GM18508 (cell line): ENCODE results near the gene COL23A1.

Source experiments
- ATAC-seq: cut with Tn5 transposase; IDR thresholded peaks from one replicate; pipeline ENCODE4 v1.9.1; 2021; ENCODE audit warnings: moderate number of reproducible peaks; ENCODE audit not compliant: insufficient read depth, unreplicated experiment

The COL23A1 gene

DNA sequence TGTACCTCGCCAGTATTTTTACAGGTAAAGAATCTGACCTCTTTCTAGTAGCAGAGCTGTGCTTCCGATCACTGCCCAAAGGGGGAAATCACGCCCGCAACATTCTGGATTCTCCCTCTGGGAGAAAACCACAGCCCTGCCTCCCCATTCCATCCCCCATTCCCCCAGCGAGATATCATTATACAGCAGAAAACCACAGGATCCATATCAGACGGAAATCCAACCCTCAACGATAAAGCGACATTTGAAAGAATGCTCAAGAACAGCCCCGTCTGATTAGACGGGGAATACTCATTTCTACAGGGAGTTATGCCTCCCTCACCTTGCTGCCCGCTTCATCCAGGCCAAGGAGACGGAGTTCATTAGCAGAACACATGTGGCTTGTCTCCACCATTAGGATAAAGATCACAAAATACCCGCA lies 172.8 kb downstream of the COL23A1 start:
- ATAC-seq = no peak

DNA sequence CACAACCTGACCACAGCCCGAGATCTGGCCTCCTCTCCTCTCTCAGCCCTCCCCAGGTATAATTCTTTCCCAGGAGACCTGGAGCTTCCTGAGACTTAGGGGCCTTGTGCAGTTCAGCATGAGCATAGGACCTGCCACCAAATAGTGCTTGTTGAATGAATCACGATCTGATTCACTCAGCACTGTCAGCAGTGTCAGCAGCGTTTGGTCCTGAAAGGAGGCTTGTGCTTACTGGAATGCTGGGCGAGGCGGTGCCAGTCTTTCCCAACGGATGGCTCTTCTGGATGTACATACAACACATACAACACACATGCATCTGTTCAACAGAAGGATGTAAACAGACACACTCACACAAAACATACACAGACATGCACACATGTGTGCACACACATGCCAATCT lies 173.3 kb downstream of the COL23A1 start:
- no peak for ATAC-seq

DNA sequence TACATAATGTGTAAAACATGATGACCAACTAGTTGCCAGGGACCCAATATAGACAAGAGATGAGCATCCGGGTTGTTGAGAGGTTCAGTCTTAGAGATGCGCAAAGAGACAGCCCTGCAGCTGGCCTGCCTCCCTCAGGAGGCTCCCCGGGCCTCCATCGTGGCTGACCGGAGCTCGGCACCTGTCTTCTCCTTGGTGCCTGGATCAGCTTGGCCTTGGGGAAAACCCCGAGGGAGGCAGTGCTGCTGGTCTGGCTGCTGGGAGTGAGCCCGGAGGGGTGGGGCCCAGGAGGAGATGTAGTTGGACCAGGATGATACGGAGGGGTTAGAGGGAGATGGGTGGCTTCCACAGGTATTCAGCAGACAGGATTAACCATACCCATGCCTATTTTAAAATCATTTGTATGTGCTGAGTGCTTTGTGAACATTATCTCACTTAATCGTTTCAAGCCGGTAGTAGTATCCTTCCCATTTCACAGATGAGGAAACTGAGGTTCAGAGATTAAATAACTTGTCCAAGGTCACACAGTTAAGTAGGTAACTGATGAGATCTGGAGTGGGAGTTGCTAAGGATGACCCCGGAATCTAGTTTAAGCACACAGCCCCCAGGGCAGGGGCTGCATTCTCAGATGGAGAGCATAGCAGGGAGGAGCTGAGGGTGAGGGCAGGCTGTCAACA lies 173.8 kb downstream of the COL23A1 start:
- no peak for ATAC-seq

DNA sequence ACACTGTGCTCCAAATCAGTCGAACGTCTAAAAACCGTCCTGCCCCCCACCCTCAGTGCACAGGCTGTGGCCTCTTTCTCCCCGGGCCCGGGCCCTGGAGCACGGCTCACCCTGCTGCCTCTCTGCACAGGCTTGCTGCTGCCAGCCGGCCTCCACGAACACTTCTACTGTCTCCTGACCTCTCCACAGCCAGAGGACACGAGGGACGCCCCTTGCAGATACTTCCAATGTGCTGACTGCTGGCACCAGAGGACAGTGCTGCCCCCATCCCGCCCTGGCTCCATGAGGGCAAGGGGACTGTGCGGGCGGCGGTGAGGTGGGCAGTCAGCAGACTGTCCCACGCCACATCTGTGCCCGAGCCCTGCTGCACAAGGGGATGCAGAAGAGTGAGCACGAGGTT lies 174.8 kb downstream of the COL23A1 start:
- no peak for ATAC-seq

DNA sequence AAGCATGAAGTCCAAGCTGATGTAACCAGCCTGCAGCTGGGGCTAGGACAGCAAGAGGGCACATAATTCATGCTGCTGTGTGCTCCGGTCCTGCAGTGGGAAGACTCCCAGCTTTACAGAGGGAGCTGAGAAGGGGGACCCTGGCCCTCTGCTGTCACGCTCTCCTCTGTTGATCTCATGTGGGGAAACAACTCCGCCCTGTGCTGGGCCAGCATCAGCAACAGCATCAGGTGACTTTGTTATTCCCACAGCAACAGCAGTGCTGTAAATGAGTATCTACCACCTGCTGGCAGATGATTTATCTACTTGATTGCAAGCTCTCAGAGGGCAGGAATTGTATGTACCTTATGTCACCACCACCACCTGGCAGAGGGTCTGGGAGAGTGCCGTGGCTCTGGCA lies 176.2 kb downstream of the COL23A1 start:
- no peak for ATAC-seq

DNA sequence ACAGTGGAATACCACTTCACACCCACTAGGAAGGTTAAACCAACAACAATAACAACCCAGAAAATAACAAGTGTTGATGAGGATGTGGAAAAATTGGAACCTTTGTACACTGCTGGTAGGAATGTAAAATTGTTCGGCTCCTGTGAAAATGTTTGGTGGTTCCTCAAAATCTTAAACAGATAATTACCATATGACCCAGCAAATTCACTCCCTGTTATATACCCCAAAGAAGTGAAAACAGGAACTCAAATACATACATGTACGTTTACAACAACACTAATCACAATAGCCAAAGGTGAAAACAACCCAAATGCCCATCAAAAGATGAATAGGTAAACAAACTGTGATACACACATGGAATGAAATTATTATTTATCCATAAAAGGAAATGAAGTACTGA lies 179.1 kb downstream of the COL23A1 start:
- ATAC-seq = no peak

DNA sequence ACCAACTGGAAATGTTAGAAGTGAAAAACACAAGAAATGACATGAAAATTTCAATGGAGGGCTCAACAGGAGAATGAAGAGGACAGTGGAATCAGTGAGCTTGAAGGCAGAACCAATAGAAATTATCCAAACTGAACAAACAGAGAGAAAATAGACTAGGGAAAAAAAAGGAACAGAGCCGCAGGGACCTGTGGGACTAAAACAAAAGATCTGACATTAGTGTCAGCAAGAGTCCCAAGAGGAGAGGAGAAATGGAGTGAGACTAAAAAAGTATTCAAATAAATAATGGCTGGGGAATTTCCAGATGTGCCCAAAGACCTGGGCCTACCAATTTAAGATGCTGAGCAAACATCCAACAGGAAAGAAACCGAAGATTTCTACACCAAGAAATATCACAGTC lies 182.5 kb downstream of the COL23A1 start:
- ATAC-seq = no peak

DNA sequence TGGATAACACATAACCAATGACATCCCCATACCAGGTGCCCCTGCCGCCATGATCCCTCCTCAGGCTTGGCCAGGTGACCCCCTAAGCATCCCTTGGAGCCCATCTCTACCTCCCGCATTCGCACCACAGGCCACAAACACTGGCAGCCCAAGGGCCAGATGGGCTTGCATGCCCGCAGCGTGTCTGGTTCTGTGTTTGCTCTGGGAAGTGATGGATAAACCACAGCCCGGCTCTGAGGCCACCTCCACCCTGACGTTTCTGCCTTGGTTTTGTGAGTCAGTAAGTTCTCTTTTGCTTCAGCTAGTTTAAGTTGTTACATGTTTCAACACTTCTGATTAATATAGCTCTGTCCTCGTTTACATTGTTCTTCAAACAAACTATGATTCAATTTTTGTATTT lies 185.2 kb downstream of the COL23A1 start:
- ATAC-seq = no peak

DNA sequence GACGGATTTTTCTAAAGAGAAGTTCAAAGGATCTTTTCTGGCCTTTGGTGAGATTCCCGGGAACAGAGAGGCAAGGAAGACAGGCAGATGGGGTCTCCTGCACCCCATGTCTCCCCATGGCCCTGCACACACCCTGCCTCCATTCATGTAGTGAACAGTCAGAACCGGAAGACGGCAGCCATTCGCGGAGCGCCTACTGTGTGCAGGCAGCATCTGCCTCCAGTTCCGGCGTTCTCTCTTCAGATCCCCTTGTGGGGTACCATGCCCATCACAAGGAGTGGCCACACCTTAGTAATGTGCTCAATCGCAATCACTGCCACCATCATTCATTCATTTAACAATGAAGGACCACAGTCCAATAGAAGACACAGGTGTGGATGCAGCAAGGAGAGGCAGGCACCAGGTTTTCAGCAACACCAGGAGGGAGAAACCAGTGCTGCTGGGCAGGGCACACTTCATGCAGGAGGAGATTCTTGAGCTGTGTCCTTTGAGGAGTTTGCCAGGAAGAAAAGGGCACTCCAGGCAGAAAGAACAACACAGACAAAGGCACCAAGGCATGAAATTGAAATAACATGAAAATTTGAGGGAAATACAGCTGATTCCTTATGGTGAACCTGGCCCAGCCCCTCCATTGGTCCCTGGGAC lies 186.1 kb downstream of the COL23A1 start:
- ATAC-seq = no peak

DNA sequence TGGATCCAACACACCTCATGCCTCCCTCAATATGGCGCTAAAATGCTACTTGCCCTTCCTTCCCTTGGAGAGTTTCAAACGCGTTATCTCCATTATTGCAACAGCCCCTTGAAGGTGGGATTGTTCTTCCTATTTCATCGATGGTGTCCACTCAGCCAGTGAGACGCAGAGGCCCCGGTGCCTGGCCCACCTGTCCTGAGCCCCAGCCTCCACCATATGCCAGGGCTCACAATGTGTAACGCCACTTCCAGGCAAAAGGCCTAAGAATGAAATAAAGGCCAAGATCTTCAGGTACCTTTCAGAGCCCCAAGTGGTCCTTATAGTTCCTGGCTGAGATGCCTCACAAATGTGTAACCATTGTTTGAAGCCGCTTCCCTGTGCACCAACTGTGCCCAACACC lies 186.8 kb downstream of the COL23A1 start:
- no peak for ATAC-seq

DNA sequence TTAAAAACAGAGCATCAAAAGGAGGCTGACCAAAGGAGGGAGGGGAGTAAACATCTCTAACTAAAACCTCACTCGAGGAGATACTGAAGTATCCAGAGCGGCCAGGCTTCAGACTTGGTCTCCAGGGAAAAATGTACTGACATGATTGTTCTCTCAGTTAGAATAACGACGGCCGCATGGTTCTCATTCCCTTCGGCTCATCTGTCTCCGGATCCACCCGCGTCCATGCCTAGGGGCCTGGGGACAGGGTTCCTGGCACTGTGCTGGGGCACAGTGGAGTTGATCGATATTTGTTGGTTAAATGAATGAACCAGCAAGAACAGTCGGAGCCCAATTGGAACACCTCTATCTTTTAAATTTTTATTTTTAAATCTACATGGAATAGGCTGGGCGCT lies 190.5 kb downstream of the COL23A1 start:
- no peak for ATAC-seq

DNA sequence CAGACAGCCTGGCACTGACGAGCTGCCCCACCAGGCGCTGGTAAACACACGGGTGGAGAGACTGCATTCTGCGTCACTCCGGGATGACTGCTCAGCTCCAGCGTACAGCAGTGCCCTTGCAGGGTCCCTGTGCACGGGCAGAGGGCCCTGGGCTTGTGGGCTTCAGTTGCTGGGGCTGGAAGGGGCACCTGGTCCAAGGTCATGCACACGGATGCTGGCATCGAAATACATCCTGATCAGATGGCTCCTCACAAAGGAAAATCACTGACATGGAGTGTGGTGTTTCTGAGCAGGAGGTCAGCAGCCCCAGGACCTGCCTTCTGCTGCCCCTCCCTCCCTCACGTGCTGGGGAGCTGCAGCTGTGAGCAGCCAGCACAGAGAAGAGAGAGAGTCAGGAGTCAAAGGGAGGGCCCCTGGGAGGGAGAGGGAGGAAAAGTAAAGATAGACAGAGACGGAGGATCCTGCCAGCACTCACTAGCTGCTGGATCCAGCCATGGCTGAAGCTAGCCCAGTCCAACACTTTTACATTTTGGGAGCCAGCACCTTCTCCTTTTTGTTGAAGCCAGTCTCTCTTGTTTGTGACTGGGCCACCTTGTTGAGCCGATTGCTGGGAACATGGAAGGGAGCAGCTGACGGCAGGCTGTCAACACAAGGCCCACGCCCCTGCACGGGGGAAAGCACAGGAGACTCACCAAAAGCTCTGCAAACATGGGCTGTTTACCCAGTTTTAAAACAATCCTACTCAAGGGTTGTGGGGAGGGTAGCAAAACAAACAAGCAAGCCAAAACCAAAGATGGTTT lies 191.1 kb downstream of the COL23A1 start:
- ATAC-seq = no peak

DNA sequence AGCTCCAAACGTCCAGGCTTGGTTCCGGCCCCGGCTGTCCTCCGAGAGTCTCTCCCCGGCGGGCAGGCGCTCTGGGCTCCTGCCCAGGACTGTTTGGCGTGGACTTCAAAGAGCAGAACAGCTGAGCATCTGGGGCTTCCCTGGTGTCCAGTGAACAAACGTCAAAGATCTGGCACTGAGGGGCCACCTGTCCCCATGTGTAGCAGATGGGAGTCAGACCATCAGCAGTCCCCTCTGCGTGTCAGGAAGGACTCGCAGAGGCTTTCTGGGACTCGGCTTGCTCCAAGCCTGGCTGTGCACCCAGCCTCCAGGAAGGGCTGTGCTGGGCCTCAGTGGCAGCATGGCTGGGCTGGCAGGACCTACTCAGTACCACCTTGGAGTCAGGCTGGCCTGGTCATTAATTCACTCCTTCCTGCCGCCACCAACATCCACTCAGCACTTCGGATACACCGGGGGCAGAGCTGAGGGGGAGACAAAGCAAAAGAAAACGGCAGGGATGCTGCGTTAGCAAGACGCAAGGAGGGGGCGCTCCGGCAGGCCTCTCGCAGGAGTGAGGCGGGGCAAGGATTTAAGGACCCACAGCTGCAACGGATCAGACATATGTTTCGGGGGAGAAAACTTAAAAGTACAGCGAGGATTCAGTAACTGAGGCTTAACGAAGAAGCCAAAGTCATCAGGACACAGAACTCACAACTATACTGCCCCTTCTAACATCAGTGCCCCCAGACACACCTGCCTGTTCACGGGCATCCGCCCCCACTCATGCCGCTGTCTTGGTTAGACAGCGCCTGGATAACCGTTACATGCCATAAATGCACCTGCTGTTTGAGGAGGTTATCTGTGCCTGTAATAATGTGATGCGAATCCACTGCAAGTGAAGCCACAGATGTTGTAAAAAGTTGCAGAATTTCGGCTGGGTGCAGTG lies 193.1 kb downstream of the COL23A1 start:
- no peak for ATAC-seq

DNA sequence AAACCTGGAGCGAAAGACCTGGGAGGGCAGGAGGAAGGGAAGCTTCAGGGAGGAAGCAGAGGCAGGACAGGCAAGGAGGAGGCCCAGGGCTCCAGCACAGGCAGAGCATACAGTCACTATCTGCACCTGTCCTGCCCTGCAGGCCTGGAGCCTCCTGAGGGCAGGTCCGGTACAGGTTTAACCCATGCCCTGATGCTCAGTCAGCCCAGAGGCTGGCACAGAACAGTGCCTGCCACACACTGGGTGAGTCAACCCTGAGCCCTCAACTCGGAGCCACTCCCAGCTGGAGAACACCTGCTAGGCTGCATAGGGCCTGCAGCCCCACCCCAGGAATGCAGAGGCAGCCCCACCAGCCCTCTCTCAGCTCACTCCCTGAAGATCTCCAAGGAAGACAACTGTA lies 196.1 kb downstream of the COL23A1 start:
- ATAC-seq = no peak

DNA sequence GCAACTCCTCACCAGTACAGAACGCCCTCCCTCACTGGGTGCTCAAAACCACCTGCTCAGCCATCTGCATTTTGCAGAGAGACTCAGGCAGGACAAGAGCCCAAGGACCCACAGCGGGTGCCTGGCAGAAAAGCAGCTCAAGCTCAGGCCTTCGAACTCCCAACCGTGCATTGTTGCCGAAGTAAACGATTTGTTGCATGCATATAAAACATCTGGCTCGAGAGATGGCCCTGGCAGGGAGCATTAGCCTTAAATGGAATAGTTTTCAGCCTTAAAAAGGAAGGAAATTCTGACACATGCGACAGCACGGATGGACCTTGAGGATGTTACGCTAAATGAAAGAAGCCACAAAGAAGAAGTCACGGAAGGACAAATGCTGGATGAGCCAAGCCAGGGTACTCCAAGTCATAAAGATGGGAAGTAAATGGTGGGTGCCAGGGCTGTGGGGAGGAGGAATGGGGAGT lies 197.2 kb downstream of the COL23A1 start:
- no peak for ATAC-seq

DNA sequence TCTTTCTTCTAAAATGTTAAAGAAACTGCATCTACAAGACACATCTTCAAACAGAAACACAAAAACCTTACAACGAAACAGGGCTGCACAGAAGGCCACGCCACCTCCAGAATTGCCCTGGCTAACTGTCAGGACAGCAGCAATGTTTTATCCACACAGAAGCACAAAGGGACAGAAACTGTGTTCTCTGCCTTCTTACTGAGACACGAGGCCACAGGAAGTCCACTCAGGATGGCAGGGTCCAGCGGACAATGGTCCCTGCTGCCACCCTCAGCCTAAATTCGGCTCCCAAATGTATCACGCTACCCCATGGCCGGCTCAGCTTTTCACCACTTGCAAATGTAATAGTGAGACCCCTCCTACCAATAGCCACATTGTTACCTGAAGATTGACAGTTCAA lies 197.8 kb downstream of the COL23A1 start:
- no peak for ATAC-seq

DNA sequence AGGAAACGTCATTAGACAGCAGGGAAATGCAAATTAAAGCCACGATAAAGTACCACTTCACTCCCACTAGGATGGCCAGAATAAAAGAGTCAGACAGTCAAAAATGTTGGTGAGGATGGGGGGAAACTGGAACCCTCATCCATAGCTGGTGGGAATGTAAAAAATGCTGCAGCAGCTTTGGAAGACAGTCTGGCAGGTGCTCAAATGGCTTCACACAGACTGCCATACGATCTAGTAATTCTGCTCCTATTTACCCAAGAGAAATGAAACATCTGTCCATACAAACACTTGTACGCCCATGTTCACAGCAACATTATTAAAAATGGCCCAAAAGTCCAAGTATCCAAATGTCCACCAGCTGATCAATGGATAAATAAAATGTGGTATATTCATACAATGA lies 198.7 kb downstream of the COL23A1 start:
- no peak for ATAC-seq

DNA sequence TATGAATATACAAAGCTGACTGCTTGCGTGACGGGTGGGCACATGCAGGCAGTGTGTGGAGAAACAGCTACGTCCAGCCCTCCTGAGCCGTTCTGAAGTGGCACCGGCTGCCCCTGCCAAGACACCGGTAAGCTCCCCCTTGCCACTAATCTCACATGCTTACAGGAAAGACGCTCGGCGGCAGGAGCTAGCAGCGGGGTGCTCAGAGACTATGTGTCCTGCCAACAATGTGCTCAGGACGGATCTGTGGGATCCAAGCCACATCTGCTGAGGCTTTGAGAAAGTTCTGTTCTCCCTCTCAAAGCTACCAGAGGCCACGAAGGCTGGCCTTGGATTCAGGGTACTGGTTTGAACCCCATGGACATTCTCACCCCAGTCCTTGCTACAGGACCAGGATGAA lies 200.4 kb downstream of the COL23A1 start:
- ATAC-seq = no peak

DNA sequence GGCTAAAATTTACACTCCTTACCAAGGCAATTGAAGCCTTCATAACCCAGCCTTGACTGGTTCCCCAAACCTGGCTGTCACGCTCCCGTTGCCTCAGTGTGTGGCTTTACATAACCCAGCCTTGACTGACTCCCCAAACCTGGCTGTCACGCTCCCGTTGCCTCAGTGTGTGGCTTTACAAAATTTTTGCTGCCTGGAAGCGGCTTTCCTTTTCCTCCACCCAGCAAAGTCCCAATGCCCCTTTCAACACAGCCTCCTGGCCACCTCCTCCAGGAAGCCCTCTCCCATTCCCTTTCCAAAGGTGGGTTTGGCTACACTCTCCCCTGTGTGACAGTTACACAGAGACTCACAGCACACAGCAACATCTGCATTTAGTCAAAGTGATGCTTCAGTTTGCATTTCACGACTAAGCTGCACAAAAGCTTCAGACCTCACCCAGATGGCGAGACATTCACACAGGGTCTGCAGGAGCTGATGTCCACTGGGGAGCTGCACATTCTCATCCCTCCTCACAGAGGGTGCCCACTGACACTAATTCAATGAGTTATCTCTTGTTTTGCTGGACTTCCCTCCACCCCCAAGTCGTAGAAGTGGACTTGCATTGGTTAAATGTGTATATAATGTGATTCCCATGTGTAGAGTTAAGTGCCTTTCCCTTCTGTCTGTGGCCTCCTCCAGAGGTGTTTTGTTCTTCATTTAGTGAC lies 201.0 kb downstream of the COL23A1 start:
- ATAC-seq = no peak
